Left lung (tissue), 10 donors: ENCODE results near the gene CMPK2. TPM values are rescaled to one million over a fixed set of nuclear protein-coding genes. Genes with fewer than 3 reads are reported as not detected.

Experiments
- ATAC-seq: fragments of 200-7000 bp; cut with Tn5 transposase; one replicate; pipeline ENCODE4 v1.9.1; 2020; ENCODE audit warnings: moderate library complexity
- DNase-seq, 4 donors: peaks; one replicate each; pipeline ENCODE4 v3.0.0-alpha.2; 2013 to 2020
- H3K27ac ChIP-seq, 2 donors: fragments of 200-600 bp; sonication (generic) in 1 of 2; one replicate each; pipeline versions ENCODE4 v1.5.0 to v1.8.0; 2020 to 2021
- H3K27me3 ChIP-seq, 2 donors: fragments of 200-600 bp; sonication (generic) in 1 of 2; one replicate each; pipeline versions ENCODE4 v1.5.0 to v1.8.0; 2020 to 2021
- H3K36me3 ChIP-seq, 2 donors: fragments of 200-600 bp; sonication (generic) in 1 of 2; one replicate each; pipeline versions ENCODE4 v1.5.0 to v1.8.0; 2020 to 2021
- H3K4me1 ChIP-seq, 2 donors: fragments of 200-600 bp; one replicate each; pipeline ENCODE4 v1.8.0; 2021
- H3K4me3 ChIP-seq, 2 donors: fragments of 200-600 bp; sonication (generic) in 1 of 2; one replicate each; pipeline versions ENCODE4 v1.5.0 to v1.8.0; 2020 to 2021; ENCODE audit warnings: mild to moderate bottlenecking in 1 of 2
- H3K9me3 ChIP-seq, 2 donors: fragments of 200-600 bp; sonication (generic) in 1 of 2; one replicate each; pipeline versions ENCODE4 v1.5.0 to v1.8.0; 2020 to 2021
- intact Hi-C, 2 donors: fragments of 100-400 bp; cut with DNase I; formaldehyde crosslinking; loops; one replicate each; pipeline versions ENCODE4 v1.11.2 to v1.14.2; 2022
- polyA plus RNA-seq, 6 donors: library from polyadenylated mRNA; unstranded; fragments of 120-200 nt; gene quantifications; one replicate each; pipeline ENCODE4 v1.2.1, GENCODE V29; 2013; ENCODE audit not compliant: insufficient read length in 6 of 6
- total RNA-seq, 2 donors: library from RNA; stranded (reverse); fragmentation: NEBNext Ultra II Directional; extraction: Animal tissue kit (Norgen Biotek cat#: 25700); gene quantifications; one replicate each; pipeline ENCODE4 v1.2.1, GENCODE V29; 2021
- TF ChIP-seq, protein P1 (sequence below), 2 donors: fragments of 200-600 bp; sonication (generic) in 1 of 2; IDR thresholded peaks; one replicate each; pipeline versions ENCODE4 v1.5.0 to v1.8.0; 2021; ENCODE audit warnings: antibody characterized with exemption in 2 of 2
- donor health status: DM: no; HTN: yes; CAD: no.
- donor health status: DM: no; HTN: no; CAD: no.

The CMPK2 gene
- total and polyA plus RNA-seq, 8 donors = 3.6 to 20.2 (median 4.4) TPM

DNA sequence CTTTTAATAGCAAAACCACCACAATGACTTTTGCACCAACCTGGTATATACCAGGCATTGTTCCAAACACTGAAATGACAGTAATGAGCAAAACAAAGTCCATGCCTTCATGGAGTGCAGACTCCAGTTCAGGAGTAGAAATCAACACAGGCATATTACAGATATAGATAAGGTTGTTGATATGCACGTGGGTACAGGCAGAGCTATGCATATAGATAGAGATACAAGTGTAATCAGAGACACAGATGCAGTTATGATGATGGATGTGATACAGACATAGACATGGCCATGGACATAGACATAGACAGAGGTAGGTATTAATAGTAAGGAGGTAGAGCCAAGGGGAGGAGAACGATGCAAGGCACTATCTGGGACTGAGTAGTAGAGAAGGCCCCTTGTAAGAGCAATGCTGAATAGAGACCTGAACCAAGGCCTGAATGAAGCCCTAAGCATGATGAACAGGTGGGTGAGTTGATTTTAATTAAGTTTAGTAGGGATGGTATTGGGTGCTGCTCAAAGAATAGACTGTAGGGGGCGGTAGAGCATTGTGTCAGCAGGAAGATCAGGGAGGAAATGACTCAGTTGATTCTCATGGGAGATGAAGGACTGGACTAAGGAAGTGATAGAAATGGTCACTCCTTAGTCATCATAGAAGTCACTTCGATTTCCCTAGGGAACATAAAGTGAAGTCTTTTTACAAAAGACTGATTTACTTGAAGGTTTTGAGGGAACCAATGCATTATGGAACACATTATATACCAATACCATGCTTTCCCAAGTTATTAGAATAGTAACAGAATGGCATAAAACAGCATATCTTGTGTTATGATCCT lies 39.4 kb downstream of the CMPK2 start:
- Histone ChIP-seq H3K4me1 (peaks cover 4 to 18% of the 10 kb centered on the region in 2 donors), H3K27me3 (no peaks in the 10 kb centered on the region), H3K4me3 (no peak overlapping the region), H3K9me3 (peaks cover 0 to 10% of the 10 kb centered on the region in 2 donors), H3K36me3 (no peaks in the 10 kb centered on the region), H3K27ac (peak overlapping the region in 1 of 2 donors; percentile 43)
- TF ChIP-seq, protein P1, sequence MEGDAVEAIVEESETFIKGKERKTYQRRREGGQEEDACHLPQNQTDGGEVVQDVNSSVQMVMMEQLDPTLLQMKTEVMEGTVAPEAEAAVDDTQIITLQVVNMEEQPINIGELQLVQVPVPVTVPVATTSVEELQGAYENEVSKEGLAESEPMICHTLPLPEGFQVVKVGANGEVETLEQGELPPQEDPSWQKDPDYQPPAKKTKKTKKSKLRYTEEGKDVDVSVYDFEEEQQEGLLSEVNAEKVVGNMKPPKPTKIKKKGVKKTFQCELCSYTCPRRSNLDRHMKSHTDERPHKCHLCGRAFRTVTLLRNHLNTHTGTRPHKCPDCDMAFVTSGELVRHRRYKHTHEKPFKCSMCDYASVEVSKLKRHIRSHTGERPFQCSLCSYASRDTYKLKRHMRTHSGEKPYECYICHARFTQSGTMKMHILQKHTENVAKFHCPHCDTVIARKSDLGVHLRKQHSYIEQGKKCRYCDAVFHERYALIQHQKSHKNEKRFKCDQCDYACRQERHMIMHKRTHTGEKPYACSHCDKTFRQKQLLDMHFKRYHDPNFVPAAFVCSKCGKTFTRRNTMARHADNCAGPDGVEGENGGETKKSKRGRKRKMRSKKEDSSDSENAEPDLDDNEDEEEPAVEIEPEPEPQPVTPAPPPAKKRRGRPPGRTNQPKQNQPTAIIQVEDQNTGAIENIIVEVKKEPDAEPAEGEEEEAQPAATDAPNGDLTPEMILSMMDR (IDR thresholded peaks at IDR 0.05) = peak; percentile 44 to 76
- peak in 1 of 4 donors; percentile 17 for DNase-seq
- intact Hi-C loops = no loop called here
- ATAC-seq = peak; percentile 94

DNA sequence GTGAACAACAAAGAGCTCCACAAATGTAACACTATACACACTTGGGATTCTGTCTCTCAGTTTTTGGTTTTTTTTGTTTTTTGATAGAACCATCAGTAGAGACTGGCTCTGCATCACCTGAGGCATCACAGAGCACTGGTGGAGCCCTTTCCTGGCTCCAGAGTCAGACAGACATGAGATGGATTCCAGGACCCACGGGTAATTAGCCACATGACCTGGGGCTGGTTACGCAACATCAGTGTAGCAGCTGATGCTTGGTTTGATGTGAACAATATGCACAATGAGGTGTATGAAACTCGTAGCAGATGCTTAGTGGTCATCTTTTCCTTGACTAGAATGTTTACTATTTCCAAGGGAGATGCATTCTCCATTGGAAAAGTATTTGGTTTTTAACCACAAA lies 40.7 kb downstream of the CMPK2 start:
- no peaks in the 10 kb centered on the region for H3K9me3 ChIP-seq
- DNase-seq (peak in 2 of 4 donors; percentile 33 to 54), ATAC-seq (peak; percentile 21)
- H3K36me3 ChIP-seq = no peaks in the 10 kb centered on the region
- peaks cover 4 to 18% of the 10 kb centered on the region in 2 donors for H3K4me1 ChIP-seq
- H3K27me3 ChIP-seq = no peaks in the 10 kb centered on the region
- H3K27ac ChIP-seq = no peak overlapping the region
- intact Hi-C loops = no loop called here
- TF ChIP-seq, protein P1 (IDR thresholded peaks at IDR 0.05) = no peak
- H3K4me3 ChIP-seq = no peak overlapping the region

DNA sequence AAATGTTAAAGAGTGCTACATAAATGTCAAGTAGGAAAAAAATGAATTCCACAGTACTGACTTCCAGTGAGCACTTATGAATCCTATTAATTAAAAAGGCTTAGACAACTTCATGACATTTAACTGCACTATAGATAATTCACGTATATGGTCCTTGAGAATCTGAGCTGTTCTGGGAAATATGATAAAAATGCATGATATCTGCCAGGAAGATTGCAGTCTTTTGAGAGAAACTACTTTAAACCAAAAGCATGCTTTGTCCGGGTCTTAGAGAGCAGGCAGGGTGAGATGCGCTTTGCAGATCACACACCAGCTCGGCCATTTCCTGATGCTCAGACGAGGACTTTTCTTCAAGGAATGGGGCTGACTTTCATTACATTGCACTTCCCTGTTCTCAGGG lies 42.6 kb downstream of the CMPK2 start:
- no peak overlapping the region for H3K27ac ChIP-seq
- intact Hi-C loops = no loop called here
- H3K4me1 ChIP-seq = peaks cover 4 to 17% of the 10 kb centered on the region in 2 donors
- no peak for ATAC-seq
- H3K9me3 ChIP-seq = no peaks in the 10 kb centered on the region
- no peak overlapping the region for H3K4me3 ChIP-seq
- H3K36me3 ChIP-seq = no peaks in the 10 kb centered on the region
- TF ChIP-seq, protein P1 (IDR thresholded peaks at IDR 0.05) = no peak
- H3K27me3 ChIP-seq = no peaks in the 10 kb centered on the region
- DNase-seq = no peak

DNA sequence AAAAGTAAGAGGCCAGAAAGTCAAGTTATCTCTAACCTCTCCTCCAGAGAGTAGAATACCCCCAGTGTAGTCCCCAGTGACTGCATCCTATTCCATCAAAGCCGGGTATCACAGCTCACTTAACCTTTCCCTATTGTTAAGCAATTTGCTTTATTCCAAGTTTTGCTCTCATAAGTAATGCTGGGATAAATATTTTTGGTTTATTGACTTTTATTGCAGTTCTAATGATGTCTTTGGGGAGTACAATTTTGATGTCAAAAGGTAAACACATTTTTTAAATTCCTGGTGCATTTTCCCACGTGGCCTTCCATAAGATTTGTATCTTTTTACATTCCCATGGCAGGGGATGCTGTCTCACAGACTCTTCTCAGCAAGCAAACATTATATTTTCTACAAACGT lies 43.3 kb downstream of the CMPK2 start:
- Histone ChIP-seq H3K4me3 (no peak overlapping the region), H3K27me3 (no peaks in the 10 kb centered on the region), H3K27ac (no peak overlapping the region), H3K4me1 (peaks cover 4 to 10% of the 10 kb centered on the region in 2 donors), H3K9me3 (no peaks in the 10 kb centered on the region), H3K36me3 (no peaks in the 10 kb centered on the region)
- intact Hi-C loops = no loop called here
- TF ChIP-seq, protein P1 (IDR thresholded peaks at IDR 0.05) = no peak
- ATAC-seq (no peak), DNase-seq (no peak)

DNA sequence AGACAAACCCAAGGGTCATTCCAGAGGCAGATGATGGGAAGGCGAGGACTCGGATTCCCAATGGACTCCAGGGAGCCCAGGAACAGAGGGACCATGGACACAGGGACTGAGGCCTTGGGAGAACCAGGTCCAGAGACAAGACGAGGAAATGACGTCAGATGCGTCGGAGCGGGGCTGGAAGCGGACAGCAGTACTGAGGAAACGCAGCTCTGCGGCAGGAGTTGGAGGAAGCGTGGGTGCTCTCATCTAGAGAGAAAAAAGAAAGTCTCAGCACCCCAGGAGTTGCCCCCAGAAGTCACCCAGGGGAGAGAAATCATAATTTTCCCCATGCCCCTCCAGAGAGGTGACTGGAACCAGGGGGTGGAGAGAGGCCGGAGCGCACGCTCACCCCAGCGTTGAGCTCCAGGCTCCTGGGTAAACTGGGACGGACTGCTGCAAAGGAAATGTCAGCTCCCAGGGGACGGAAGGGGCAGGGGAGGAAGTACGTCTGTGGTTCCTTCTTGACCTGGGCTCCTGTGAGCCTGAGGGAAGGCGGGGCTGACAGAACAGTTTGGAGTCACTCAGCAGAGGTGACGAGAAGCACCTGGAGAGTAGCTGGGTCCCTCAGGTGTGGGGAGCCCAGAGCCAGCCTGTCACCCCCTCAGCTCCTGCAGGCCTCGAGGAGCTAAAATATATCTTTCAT lies 44.7 kb downstream of the CMPK2 start:
- no peaks in the 10 kb centered on the region for H3K4me1 ChIP-seq
- TF ChIP-seq, protein P1 (IDR thresholded peaks at IDR 0.05) = no peak
- intact Hi-C loops = no loop called here
- no peaks in the 10 kb centered on the region for H3K36me3 ChIP-seq
- no peaks in the 10 kb centered on the region for H3K9me3 ChIP-seq
- H3K27me3 ChIP-seq = no peaks in the 10 kb centered on the region
- ATAC-seq (no peak), DNase-seq (no peak)
- no peak overlapping the region for H3K4me3 ChIP-seq
- no peak overlapping the region for H3K27ac ChIP-seq
